Right ventricle myocardium superior (tissue), 1 donor: ENCODE data around the gene CNOT4. TPM values are rescaled to one million over a fixed set of nuclear protein-coding genes. Genes with fewer than 3 reads are reported as not detected.
A peak's percentile ranks its signal among the peaks of the same experiment; 100 is the strongest.

Experiments
- ATAC-seq: fragments of 200-7000 bp; cut with Tn5 transposase; one replicate; pipeline ENCODE4 v1.9.1; 2020; ENCODE audit warnings: mild to moderate bottlenecking; ENCODE audit not compliant: poor library complexity
- DNase-seq: peaks from one replicate; pipeline ENCODE4 v3.0.0-alpha.2; 2020
- intact Hi-C: fragments of 100-400 bp; cut with DNase I; formaldehyde crosslinking; loops from one replicate; pipeline ENCODE4 v1.11.2; 2022
- total RNA-seq: library from RNA; stranded (reverse); fragmentation: NEBNext Ultra II Directional; extraction: Animal tissue kit (Norgen Biotek cat#: 25700); gene quantifications from one replicate; pipeline ENCODE4 v1.2.1, GENCODE V29; 2021
- donor health status: DM: no; HTN: yes; CAD: no; lungs with severe emphysema.

The CNOT4 gene
- total RNA-seq, 1 donor from 2014 or later = 26.7 TPM

DNA sequence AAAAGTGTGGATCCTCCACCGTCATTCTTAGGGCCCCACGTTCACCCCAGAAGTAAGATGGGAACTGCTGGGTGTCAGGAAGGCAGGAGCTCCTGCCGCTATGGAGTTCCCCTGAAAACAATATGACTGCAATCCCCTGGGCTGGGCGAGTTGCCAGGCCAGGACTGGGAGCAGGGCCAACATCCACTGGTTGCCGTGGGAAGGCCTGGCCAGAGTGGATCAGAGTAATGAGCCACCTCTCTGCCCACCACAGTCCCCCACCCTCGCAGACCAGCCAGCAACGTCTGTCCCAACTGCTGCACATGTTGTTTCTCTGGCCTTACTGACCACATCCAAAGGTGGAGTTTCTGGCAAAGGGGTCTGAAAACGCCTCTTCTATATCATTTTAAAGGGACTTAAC, 189.6 kb downstream of the CNOT4 start:
- peak; percentile 82 for ATAC-seq
- intact Hi-C loops = no loop called here

DNA sequence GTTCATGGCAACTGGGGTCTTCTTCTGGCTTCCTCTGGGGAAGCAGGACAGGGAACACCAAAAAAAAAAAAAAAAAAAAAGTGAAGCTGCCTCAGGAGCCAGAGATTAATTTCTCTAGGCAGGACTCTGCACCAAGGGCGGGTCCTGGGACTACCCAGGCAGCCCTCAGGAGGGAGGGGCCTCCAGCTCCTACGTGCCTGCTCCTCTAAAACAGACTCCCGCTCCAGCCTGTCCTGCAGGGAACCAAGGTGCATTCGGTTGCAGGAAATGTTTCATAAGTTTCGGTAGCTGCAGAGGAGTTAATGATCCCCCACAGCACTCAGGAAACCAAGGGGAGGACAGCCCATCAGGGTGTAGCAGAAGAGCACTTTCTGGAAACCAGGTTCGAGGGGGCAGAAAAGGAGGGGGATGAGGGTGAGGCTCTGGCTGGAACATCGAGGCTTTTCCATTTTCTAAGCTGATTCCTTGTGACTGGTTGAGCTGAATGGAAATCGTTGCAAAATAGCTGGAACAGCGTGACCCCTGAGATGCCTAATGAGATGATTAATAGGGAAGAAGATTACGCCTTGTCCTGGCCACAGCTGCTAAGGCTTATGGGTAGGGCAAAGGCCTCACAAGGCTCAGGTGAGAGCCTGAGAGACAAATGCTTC, 192.1 kb downstream of the CNOT4 start:
- intact Hi-C loops = no loop called here
- ATAC-seq = no peak
- no peak for DNase-seq

More for the DNA sequence above, 189.6 kb downstream of the CNOT4 start:
- DNase-seq = peak; percentile 87

DNA sequence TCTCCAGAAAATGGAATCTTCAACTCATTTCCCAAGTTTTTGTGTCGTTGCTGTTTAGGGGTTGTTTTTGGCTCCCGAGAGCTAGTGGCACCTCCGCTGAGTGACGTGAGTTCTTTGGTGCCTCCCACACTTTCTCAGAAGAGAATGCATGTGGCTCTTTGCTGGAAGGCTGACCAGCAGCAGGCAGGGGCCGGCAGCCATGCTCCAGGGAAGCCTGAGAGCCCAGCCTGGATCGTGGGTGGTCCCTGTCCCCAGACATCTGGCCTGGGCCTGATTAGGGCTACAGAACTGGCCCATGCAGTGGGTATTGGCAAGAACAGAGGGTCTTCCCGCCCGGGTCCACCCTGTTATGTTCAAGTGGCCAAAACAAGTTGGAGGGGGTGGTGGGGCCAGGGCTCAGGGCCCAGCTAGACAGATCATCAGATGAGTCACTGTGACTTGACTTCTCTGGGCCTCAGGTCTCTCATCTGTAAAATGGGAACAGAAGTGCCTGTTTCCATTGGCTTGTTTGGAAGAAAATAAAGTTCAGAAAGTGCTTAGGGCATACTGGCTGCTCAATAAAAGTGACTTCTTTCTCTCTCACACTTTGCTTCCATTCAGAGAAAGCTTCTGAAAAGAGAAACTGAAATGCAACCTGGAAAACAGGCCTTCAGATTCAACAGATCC, 193.1 kb downstream of the CNOT4 start:
- ATAC-seq (no peak), DNase-seq (no peak)
- intact Hi-C loops = no loop called here

DNA sequence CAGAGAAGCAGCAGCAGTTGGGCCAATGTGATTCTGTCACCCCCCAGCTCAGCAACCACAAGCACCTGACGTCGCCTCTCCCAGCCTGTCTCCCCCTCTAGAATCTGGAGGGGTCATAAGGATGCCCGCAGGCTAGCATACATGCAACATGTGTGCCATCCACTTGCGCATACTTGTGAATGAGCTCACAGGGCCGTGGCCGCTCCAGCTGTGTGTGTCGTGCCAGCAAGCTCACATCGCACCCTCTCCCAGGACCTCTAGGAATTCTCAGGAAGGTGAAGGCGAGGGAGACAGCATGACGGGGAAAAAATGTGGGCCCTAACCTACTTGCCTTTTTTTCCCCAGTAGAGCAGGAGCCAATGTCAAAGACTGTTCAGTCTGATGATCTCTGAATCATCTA, 195.9 kb downstream of the CNOT4 start:
- ATAC-seq = no peak
- intact Hi-C loops = no loop called here
- DNase-seq = no peak

Other genes starting within 250 kb of the CNOT4 start
- 13.0 TPM for gene NUP205, start 47.8 kb upstream of the CNOT4 start, total RNA-seq
- gene STMP1, start 152.4 kb upstream of the CNOT4 start, total RNA-seq = 25.6 TPM
- not detected for gene SLC13A4, start 218.1 kb upstream of the CNOT4 start, total RNA-seq
- 5.9 TPM for gene FAM180A, start 238.7 kb upstream of the CNOT4 start, total RNA-seq